AG08395 (cell line): Measurements from ENCODE around the gene LAMC3.

Experiments
- DNase-seq: peaks from one replicate; pipeline ENCODE4 v3.0.0; 2012; ENCODE audit warnings: mixed read lengths, low spot score

Gene LAMC3

DNA sequence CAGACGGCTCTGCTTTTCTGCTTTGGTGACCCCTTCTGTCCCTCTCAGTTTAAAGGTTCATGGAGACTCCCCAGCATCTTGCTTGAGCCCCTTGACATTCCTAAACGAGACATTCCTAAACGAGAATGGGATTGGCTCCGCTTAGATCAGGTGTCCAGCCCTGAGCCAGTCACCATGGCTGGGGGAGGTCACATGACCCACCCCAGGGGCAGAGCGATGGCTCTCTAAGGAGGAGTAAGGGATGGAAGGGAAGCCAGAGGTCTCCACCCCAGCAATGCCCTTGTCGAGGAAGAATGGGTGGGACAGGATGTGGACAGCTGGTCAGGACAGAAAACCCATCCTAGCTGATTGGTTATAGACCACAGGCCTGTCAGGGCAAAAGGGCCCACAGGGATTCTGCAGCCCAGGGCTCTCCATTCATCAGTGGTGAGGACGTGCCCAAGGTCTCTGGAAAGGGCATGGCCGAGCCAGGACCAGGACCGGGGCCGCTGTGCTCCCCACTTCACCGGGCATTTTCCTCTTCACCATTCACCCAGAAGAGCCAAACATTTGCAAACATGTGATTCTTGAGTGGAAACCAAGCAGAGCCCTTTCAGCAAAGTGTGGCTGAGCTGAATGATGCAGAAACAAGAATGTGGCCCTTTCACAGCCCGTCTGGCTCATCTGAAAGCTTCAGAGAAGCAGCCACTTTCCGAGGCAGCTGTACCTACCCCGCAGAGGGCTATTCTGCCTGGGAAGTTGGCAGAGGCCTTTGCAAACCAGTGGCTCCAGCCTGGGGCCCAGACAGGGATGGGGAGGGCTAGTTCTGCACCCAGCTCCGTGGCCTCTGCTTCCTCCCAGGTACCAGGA lies 67.6 kb downstream of the LAMC3 start:
- DNase-seq = no peak

DNA sequence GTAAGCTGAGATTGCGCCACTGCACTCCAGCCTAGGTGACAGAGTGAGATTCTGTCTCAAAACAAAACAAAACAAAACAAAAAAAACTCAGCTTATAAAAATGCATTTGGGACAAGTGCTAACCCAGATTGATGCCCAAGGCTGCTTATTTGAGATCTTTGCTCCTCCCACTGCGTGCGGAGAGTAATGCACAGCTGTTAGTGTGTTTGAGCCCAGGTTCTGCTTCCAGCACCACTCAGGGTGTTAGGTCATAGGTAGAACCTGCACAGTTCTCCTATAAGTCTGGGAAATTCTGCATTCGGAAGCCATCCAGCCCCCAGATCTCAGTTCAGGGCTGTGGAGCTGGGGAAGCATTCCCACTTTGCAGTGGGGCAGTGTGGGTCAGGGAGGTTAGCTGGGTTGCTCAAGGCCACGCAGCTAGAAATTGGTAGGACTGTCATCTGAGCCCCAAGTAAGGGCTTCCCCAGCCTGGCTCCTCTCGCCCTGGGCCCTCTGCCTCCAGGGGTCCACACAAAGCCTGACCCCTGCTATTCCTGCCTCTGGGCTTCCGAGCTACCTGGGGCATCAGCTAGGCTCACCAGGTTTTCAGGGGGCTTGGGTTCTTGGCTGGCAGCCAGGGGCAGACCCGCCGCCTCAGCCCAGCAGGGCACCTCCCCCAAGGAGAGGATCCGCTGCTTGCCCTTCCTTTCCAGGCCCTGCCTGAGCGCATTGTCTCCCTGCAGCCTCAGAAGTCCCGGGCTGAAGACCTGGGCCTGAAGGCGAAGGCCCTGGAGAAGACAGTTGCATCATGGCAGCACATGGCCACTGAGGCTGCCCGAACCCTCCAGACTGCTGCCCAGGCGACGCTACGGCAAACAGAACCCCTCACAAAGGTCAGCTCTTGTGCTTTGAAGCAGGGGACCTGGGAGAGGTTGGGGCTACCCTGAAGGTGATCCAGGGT lies 69.7 kb downstream of the LAMC3 start:
- DNase-seq = no peak

DNA sequence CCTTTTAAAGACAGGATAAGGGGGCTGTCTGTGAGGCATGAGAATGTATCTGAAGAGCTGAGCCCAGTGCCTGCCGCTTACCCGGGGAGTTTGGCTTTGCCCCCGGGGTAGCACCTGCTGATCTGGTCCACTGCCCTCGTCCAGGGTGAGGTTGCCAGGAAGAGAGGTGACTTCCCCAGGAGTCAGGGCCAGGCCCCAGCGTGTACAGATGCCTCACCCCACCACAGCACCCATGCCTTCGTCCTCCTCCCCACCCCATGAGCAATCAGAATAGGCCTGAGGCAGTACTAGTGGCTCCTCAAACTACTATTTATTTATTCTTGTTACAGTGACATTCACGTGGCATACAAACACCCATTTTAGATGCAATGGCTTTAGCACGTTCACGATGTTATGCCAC lies 71.6 kb downstream of the LAMC3 start:
- no peak for DNase-seq

DNA sequence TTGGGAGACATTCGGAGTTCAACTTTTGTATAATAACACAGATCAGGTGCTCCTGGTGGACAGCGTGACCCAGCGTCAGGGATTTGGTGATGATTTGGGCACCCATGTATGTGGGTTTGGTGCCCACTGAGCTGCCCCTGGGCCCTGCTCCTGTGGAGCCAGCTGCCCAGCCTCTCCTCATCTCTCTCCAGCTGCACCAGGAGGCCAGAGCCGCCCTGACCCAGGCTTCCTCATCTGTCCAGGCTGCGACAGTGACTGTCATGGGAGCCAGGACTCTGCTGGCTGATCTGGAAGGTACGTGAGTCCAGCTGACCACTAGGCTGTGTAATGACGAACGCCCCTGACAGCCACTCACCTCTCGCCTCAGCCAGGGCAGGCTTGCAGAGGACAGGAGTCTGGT lies 72.9 kb downstream of the LAMC3 start:
- no peak for DNase-seq

DNA sequence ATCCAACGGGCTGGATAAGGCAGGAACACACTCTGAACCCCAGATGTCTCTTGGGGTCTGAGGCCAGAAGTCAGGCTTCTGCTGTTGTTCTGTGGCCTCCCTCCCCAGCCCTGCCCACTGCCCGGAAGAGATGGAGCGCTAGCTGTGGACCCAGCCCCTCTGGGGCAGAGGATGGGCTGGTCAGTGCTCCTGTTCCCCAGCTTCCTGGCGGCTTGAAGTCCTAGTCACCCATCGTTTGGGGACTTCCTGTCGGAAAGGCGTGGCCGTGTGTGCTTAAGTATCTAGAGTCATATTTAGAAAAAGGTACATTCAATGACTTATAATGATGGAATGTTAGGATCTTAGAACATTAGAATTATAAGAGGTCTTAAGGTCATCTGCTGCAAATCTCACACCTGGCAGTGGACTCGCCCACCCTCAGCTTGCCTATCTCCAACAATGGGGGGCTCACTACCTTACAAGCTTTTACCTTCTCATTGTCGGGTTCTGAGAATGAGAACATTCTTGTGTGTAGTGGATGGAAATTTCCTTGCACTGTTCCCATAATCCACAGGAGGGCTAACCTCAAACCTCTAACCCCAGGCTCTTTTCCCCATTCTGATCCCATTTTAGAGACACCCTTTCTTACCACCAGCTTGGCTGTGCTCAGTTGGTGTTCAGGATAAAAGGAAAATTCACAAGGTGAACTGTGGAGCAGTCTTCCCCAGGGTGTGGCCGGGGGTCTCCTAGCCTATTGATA lies 74.0 kb downstream of the LAMC3 start:
- DNase-seq = no peak

DNA sequence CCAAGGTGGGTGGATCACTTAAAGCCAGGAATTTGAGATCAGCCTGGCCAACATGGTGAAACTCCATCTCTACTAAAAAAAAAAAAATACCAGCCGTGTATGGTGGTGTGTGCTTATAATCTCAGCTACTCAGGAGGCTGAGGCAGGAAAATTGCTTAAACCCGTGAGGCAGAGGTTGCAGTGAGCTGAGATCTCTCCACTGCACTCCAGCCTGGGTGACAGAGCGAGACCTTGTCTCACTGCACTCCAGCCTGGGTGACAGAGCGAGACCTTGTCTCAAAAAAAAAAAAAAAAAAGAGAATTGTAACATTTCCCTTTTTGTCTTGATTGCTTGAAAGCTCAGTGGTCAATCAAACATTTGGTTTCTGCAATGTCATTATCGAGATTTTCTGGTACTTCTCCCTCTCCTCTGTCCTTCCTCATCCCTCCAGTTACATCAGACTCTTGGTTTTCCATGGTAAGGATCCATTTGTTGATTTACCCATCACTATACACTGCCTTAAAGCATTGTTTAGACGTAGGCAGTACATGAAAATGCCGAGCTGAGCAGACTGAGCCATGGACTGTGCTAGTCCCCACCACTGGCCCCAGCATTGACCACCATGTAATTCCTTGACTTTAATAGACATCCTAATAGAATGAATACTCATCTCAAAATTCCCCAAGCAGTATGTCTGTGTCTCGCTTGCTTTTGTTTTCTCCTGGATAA lies 75.8 kb downstream of the LAMC3 start:
- DNase-seq = no peak

DNA sequence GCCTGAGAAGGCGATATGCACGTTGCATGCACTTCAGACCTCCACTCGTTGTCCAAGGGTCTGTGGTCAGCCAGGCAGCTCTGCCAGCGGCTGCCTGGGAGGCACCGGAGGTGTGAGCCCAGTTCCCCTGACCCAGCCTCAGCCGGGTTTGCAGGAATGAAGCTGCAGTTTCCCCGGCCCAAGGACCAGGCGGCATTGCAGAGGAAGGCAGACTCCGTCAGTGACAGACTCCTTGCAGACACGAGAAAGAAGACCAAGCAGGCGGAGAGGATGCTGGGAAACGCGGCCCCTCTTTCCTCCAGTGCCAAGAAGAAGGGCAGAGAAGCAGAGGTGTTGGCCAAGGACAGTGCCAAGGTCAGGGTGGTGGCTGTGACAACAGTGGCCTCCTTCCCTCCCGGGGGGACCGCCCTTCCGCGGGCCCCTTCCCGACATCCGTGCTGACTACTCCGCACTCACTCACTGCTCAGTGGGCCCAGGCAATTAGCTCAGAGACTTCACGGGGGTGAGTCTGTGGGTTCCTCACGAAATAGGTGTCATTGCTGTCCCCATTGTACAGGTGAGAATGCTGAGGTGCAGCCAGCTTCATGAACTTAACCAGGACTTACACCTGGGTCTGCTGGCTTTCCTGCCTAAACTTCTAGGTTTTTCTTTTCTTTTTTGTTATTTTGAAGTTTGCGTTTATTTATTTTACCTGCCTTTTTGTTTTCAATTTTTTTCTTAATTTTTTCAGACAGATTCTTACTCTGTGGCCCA lies 76.6 kb downstream of the LAMC3 start:
- DNase-seq = no peak

DNA sequence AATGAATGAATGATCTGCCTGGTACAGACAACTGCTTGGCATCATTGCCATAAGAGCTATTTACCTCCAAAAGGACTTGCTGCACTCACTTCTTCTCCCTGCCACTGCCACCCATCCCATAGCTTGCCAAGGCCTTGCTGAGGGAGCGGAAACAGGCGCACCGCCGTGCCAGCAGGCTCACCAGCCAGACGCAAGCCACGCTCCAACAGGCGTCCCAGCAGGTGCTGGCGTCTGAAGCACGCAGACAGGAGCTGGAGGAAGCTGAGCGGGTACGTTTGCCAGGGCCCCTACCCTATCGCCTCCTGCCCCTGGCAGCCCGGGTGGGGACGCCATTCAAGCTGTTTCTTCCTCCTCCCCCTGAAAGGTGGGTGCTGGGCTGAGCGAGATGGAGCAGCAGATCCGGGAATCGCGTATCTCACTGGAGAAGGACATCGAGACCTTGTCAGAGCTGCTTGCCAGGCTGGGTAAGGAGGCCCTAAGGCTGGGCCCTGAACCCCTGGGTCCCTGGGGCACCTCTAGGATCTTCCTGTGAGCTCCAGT lies 78.5 kb downstream of the LAMC3 start:
- no peak for DNase-seq

DNA sequence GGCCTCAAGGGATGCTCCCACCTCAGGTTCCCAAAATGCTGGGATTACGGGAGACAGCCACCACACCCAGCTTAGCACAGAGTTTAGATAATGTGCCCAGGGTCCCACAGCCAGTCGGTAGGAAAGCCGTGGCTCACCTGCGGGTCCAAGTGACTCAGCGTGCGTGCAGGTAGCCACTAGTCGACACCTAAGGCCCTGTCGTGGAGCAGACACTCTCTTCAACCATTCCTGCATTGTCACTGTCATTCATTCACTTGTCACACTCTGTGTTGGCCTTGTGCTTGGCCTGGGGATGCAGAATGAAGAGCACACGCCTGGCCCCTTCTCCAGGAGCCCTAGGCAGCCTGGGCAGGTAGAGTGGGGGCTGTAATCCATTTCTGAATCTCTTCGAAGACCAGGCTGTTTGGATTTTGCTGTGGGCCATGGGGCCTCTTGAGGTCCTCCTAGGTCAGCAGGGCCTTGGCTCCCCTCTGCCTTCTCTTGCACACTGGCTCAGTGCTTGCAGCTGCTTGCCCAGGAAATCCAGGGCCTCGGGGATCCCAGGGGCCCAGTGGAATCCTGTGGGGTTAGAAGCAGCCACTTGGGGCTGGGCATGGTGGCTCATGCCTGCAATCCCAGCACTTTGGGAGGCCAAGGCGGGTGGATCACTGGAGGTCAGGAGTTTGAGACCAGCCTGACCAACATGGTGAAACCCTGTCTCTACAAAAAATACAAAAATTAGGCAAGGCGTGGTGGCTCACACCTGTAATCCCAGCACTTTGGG lies 81.2 kb downstream of the LAMC3 start:
- no peak for DNase-seq

DNA sequence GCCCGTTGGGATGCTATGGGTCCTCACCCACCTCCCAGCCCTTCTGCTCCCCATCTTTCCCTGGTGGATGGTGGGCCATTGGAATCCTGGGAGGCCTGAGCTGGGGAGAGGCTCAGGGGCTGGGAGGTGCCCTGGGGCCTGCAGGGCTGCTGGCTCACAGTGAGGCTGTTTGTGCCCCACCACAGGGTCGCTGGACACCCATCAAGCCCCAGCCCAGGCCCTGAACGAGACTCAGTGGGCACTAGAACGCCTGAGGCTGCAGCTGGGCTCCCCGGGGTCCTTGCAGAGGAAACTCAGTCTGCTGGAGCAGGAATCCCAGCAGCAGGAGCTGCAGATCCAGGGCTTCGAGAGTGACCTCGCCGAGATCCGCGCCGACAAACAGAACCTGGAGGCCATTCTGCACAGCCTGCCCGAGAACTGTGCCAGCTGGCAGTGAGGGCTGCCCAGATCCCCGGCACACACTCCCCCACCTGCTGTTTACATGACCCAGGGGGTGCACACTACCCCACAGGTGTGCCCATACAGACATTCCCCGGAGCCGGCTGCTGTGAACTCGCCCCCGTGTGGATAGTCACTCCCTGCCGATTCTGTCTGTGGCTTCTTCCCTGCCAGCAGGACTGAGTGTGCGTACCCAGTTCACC lies 82.5 kb downstream of the LAMC3 start:
- DNase-seq = no peak

DNA sequence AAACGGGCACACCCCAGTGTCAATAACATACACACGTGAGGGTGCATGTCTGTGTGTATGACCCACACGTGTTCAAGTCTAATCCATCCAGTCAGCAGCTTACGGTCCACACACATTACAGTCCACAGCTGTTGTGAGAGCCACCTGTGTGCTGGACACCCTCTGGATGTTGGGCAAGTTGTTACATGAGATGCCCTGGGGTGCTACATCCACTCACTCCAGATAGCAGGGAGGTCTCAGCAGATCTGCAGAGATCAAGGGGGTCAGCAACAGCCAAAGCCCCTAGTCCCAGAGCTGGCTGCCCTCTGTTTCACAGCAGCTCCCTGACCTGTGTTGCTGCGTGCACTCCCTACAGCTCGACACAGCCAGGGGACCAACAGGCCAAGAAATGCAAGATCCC lies 83.1 kb downstream of the LAMC3 start:
- DNase-seq = no peak

DNA sequence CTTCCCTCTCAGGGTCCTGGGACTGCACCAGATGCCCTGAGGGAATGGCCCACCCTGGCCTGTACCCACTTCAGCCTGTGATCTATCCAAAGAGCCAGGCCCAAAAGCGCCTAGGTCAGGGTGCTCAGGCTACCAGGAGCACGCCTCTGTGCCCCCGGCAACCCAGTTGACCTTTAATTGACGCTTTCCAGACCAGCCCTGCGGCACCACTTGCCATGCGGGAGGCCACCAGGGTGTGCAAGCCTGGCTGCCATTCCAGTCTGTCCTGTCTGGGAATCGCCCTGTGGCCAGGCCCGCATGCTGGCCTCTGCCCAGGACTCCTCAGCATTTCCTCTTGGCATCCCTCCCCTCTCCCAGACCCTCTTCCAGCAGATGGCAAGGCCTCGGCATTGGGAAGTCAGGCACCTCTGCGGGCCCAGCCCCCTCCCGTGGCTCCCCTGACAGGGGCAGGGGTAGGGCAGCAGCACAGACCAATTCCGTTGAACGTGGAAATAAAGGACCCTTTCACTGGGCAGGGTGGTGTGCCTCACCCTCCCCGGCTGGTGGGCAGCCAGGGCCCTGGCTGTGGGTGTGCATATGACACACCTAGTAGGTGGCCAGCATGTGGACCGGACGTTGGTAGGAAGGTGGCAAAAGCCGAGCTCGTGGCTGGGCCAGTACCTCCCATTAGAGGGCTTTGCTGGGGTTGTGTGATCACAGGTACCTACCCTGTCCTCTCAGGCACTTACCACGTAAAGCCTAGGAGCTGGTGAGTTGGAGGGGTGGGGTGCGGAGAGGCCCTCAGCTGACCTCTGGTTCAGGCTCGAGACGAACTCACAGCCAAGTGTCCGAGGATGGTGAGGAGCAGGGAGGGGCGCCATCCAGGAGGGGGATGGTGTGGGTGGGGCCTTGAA lies 83.8 kb downstream of the LAMC3 start:
- DNase-seq = no peak

DNA sequence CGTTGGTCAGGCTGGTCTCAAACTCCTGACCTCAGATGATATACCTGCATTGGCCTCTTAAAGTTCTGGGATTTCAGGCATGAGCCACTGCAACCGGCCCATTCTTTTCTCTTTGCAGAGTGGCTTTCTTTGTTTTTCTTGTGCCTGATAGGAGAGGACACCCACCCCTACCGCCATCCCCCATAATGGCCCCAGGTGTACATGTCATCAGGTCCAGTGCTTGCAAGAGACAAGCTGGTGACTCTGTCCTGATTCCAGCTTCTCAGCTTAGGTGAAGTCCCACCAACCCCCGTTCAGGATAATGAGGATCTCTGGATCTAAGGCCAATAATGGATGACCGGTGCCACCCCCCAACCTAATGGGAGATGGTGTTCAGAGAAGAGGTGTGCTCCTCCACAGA lies 85.0 kb downstream of the LAMC3 start:
- DNase-seq = no peak

DNA sequence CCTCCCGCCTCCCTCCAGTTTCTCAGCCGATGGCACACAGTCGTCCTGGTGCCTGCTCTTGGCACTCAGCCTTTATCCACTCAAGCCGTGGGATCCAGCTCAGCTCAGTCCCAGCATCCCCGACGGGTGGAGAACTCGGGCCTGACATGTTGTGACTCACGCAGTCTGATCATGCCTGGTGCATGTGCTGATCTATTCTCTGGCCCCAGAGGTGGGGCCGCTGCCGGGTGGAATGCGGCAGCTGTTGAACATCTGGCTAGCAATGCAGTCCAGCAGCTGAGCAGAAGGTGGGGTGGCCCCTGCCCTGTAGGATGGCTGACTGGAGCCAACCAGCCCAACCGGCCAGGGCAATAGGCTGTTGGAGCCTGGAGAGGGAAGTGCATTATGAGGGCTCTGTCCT lies 85.6 kb downstream of the LAMC3 start:
- DNase-seq = peak; percentile 90

DNA sequence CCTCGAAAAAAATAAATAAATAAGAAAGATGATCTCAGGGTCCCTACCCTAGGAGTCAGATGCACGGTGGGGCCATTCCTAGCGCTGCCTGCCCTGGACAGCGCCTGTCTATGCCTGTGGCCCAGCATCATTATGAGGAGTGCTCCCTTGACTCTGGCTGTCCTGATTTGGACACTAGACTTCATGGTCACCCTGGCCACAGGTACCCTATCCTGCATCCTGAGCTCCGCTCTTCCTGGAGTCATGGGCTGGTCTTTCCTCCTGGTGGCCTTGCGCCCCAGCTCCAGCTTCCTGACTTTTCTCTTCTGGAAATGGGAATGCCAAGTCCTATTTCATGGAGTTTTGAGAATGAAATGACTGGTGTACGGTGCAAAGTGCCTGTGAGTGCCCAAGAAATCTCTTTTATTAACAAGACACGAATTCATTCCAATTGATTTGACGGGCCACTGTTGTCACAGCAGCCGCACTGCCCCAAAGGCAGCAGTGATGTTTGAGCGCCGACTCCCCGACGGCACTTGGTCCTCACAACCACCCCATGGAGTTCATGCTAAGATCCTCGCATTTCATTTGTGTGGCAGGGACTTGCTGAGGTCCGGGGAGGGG lies 86.8 kb downstream of the LAMC3 start:
- peak; percentile 31 for DNase-seq

DNA sequence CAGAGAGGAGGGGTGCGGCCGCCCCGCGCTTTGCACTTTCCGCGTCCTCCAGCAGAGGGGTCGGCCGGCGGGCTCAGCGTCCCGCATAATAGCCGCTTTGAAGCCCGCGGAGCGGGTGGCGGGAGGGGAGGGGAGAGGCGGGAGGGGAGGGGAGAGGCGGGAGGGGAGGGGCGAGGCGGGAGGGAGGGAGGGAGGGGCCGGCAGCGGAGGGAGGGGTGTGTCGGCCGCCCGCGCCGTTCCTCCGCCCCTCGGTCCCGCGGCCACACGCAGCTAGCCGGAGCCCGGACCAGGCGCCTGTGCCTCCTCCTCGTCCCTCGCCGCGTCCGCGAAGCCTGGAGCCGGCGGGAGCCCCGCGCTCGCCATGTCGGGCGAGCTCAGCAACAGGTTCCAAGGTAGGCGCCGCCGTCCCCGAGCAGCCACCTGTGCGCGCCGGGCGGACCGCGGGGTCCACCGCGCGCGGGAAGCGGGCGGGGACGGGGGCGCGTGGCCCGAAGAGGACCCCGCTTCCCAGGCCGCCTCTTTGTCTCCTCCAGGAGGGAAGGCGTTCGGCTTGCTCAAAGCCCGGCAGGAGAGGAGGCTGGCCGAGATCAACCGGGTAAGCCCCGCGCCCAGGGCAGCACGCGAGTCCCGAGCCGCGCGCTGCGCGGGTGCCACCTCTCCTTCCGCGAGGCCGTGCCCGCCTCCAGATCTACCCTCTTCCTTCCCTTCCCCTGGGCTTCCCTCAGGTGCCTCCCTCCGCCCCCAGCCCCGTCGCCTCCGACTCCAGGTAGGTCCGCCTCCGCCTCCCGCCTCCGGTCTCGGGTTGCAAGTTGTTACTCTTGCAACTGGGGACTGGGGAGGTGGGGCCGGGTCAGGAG lies 87.5 kb downstream of the LAMC3 start, which contains the start of gene AIF1L:
AIF1L (plus strand) TSS at position 263 of the 857 bp plus-strand sequence; CDS start at position 362, 99 bp downstream.
- peak; percentile 29 for DNase-seq
